ENCODE data around the gene FMO5. TPM values are rescaled to one million over a fixed set of nuclear protein-coding genes. Genes with fewer than 3 reads are reported as not detected.

Gene FMO5
- total and polyA plus RNA-seq, 10 of the 15 experiments (the other 5 are each of a cell fraction or from before 2014, with no cell fraction given) = 0.05 to 0.58 (median 0.19) TPM

DNA sequence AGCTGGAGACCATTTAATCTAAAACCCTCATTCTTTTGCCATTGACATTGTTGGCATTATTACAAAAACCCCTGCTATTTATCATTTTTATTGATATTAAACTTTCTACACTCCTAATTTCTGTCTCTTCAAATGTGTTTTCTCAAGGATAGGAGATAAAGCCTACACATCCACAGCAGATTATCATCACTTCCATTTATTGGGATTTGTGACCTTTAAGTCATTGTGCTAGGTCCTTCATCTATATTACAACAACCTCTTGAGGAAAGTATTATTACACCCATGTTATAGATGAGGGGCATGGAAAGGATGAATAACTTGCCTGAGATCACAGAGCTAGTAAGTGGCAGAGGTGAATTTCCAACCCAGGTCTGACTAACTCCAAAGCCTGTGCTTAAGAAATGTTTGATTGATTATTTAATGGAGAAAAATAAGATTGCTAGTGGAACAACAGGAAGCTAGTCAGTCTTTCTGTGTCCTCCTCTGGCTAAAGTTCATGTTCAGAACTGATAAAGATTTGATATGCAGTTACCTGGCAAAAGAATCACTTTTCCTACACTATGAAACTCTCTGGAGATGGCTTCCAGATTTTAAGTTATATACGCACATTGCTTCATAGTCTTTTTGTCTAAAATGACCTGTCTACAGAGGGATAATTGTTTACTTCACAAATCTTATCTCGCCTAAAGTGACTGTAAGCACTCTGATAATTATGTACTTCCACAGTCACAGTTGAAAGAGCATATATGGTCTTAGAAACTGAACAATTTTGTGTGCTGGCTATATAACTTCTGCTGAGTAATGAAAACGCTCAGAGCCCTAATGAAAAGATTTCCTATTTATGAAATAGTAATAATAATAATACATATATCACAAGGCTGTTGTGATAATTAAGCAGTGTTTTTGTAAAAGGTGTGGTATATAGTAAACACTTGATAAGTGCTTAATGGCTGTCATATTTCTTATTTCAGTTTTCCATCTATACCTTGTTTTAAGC lies 15.0 kb downstream of the FMO5 start (continued):
- TF ChIP-seq USF1 (IDR thresholded peaks at IDR 0.05; ENCODE audit: borderline replicate concordance, extremely low read length, insufficient read depth, low read depth, low read length) (no peak), CBX5 (IDR thresholded peaks at IDR 0.05; ENCODE audit: low read depth) (no peak), YY1 (IDR thresholded peaks at IDR 0.05; ENCODE audit: low read depth, low read length) (no peak), ATF2 (IDR thresholded peaks at IDR 0.05; ENCODE audit: low read length) (no peak), ZNF217 (IDR thresholded peaks at IDR 0.05) (no peak), ZBTB4 (CRISPR knock-in tag; IDR thresholded peaks at IDR 0.05) (no peak), ATF7 (IDR thresholded peaks at IDR 0.05; ENCODE audit: low read depth) (no peak)
- TF ChIP-seq, protein P1, sequence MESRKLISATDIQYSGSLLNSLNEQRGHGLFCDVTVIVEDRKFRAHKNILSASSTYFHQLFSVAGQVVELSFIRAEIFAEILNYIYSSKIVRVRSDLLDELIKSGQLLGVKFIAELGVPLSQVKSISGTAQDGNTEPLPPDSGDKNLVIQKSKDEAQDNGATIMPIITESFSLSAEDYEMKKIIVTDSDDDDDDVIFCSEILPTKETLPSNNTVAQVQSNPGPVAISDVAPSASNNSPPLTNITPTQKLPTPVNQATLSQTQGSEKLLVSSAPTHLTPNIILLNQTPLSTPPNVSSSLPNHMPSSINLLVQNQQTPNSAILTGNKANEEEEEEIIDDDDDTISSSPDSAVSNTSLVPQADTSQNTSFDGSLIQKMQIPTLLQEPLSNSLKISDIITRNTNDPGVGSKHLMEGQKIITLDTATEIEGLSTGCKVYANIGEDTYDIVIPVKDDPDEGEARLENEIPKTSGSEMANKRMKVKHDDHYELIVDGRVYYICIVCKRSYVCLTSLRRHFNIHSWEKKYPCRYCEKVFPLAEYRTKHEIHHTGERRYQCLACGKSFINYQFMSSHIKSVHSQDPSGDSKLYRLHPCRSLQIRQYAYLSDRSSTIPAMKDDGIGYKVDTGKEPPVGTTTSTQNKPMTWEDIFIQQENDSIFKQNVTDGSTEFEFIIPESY (IDR thresholded peaks at IDR 0.05) = no peak

All from GM12878 (cell line).